Fibroblast of lung (primary cell): ENCODE results near the gene SLC43A1. TPM values are rescaled to one million over a fixed set of nuclear protein-coding genes. Genes with fewer than 3 reads are reported as not detected.

Source experiments
- DNase-seq, 2 donors: peaks; one replicate each; pipeline versions ENCODE4 v3.0.0 to v3.0.0-alpha.2; 2010; ENCODE audit warnings: low read depth in 2 of 2
- H2AFZ ChIP-seq: 2 replicates; pipeline ENCODE4 v1.5.1; 2012; ENCODE audit warnings: low read length, control low read depth, inconsistent platforms
- H3K27ac ChIP-seq: 2 replicates; pipeline ENCODE4 v1.5.1; 2011; ENCODE audit warnings: low read length, control low read depth; ENCODE audit not compliant: insufficient read depth
- H3K27me3 ChIP-seq: 2 replicates; pipeline ENCODE4 v1.5.1; 2011; ENCODE audit warnings: mild to moderate bottlenecking, low read length; ENCODE audit not compliant: control insufficient read depth, insufficient read depth
- H3K36me3 ChIP-seq: 2 replicates; pipeline ENCODE4 v1.5.1; 2011; ENCODE audit warnings: low read length; ENCODE audit not compliant: control insufficient read depth, insufficient read depth
- H3K4me1 ChIP-seq: 2 replicates; pipeline ENCODE4 v1.5.1; 2011; ENCODE audit warnings: low read length; ENCODE audit not compliant: control insufficient read depth, insufficient read depth; ENCODE audit errors: extremely low read depth
- H3K4me2 ChIP-seq: 2 replicates; pipeline ENCODE4 v1.5.1; 2011; ENCODE audit warnings: low read length, control low read depth; ENCODE audit not compliant: insufficient read depth; ENCODE audit errors: extremely low read depth
- H3K4me3 ChIP-seq, 4 experiments: fragments of 200-600 bp in 1 of 4; sonication (generic) in 1 of 4; replicated peaks in 1 of 4; 2 replicates each; pipeline ENCODE4 v1.5.1; 2011 to 2016; ENCODE audit warnings: low read length in 4 of 4, low read depth in 3 of 4, mild to moderate bottlenecking in 3 of 4, control low read depth in 2 of 4, inconsistent platforms in 1 of 4, mixed read lengths in 1 of 4; ENCODE audit not compliant: insufficient read depth in 1 of 4; ENCODE audit errors: control extremely low read depth in 1 of 4
- H3K79me2 ChIP-seq: 2 replicates; pipeline ENCODE4 v1.5.1; 2012; ENCODE audit warnings: mild to moderate bottlenecking, low read length, inconsistent platforms; ENCODE audit not compliant: control insufficient read depth, insufficient read depth
- H3K9ac ChIP-seq: 2 replicates; pipeline ENCODE4 v1.5.1; 2011; ENCODE audit warnings: mild to moderate bottlenecking, low read length, control low read depth; ENCODE audit not compliant: insufficient read depth
- H3K9me3 ChIP-seq: 2 replicates; pipeline ENCODE4 v1.5.1; 2012; ENCODE audit warnings: low read depth, low read length; ENCODE audit not compliant: control insufficient read depth, insufficient read depth
- H4K20me1 ChIP-seq: 2 replicates; pipeline ENCODE4 v1.5.1; 2011; ENCODE audit warnings: low read length; ENCODE audit not compliant: control insufficient read depth, insufficient read depth; ENCODE audit errors: extremely low read depth
- EZH2 ChIP-seq: IDR thresholded peaks from 2 replicates; pipeline ENCODE4 v1.5.1; 2012; ENCODE audit warnings: low read length, control low read depth, mild to moderate bottlenecking; ENCODE audit errors: missing control alignments
- polyA plus RNA-seq, 2 donors: library from polyadenylated mRNA; depleted of rRNA in 1 of 2; stranded (reverse) in 1 of 2; unstranded in 1 of 2; fragments of >200 nt; gene quantifications; 2 replicates each; pipeline ENCODE4 v1.2.1, GENCODE V29; 2011 to 2012; ENCODE audit warnings: missing spikeins in 1 of 2
- total RNA-seq: library from RNA; depleted of rRNA; stranded (reverse); fragments of >200 nt; gene quantifications from 2 replicates; pipeline ENCODE4 v1.2.1, GENCODE V29; 2014
- TF ChIP-seq, protein P1 (sequence below), 2 donors: IDR thresholded peaks in 1 of 2; conservative IDR thresholded peaks in 1 of 2; 1 replicate in 1 of 2; 2 replicates in 1 of 2; pipeline ENCODE4 v1.5.1; 2011 to 2012; ENCODE audit warnings: low read length in 2 of 2, control low read depth in 1 of 2, inconsistent platforms in 1 of 2, low read depth in 1 of 2, mild to moderate bottlenecking in 1 of 2

The SLC43A1 gene
- total and polyA plus RNA-seq, 2 donors (not counting 1 experiment from before 2014, with no cell fraction given), result 13.2 to 19.8 TPM

- H4K20me1 ChIP-seq, result no peaks in the 10 kb centered on the region
- H3K9me3 ChIP-seq, result no peaks in the 10 kb centered on the region
- peaks cover 11% of the 10 kb centered on the region for H3K27me3 ChIP-seq
- no peak for DNase-seq
- no peak overlapping the region for H3K27ac ChIP-seq
- H3K79me2 ChIP-seq, result no peaks in the 10 kb centered on the region
- peak overlapping the region; percentile 9 for H2AFZ ChIP-seq
- H3K9ac ChIP-seq, result peak overlapping the region; percentile 23
- peak; percentile 48 for TF ChIP-seq EZH2
- TF ChIP-seq, protein P1, sequence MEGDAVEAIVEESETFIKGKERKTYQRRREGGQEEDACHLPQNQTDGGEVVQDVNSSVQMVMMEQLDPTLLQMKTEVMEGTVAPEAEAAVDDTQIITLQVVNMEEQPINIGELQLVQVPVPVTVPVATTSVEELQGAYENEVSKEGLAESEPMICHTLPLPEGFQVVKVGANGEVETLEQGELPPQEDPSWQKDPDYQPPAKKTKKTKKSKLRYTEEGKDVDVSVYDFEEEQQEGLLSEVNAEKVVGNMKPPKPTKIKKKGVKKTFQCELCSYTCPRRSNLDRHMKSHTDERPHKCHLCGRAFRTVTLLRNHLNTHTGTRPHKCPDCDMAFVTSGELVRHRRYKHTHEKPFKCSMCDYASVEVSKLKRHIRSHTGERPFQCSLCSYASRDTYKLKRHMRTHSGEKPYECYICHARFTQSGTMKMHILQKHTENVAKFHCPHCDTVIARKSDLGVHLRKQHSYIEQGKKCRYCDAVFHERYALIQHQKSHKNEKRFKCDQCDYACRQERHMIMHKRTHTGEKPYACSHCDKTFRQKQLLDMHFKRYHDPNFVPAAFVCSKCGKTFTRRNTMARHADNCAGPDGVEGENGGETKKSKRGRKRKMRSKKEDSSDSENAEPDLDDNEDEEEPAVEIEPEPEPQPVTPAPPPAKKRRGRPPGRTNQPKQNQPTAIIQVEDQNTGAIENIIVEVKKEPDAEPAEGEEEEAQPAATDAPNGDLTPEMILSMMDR (conservative IDR thresholded peaks at IDR 0.05 in 1 of 2, IDR thresholded peaks at IDR 0.05 in 1 of 2; ENCODE audit: low read depth in 1 of 2, low read length in 2 of 2), result no peak
- peaks cover 4% of the 10 kb centered on the region for H3K4me1 ChIP-seq
- peak overlapping the region in 3 of 4 experiments; percentile 20 to 48 (median 25) for H3K4me3 ChIP-seq
- peak overlapping the region; percentile 78 for H3K4me2 ChIP-seq
- H3K36me3 ChIP-seq, result no peaks in the 10 kb centered on the region
Measured at GRCh38 chr11:57476047-57476756, 39.3 kb downstream of the SLC43A1 start.

GRCh38 chr11:57475671-57476046 is 39.8 kb downstream of the SLC43A1 start:
- H3K79me2 ChIP-seq, result no peaks in the 10 kb centered on the region
- H3K4me3 ChIP-seq, result no peak overlapping the region
- H2AFZ ChIP-seq, result no peak overlapping the region
- TF ChIP-seq, protein P1 (conservative IDR thresholded peaks at IDR 0.05 in 1 of 2, IDR thresholded peaks at IDR 0.05 in 1 of 2; ENCODE audit: low read depth in 1 of 2, low read length in 2 of 2), result no peak
- no peak for TF ChIP-seq EZH2
- H3K9ac ChIP-seq, result no peak overlapping the region
- H4K20me1 ChIP-seq, result no peaks in the 10 kb centered on the region
- peak overlapping the region; percentile 78 for H3K4me2 ChIP-seq
- H3K27me3 ChIP-seq, result peaks cover 11% of the 10 kb centered on the region
- no peak overlapping the region for H3K27ac ChIP-seq
- H3K4me1 ChIP-seq, result peaks cover 4% of the 10 kb centered on the region
- no peaks in the 10 kb centered on the region for H3K9me3 ChIP-seq
- no peaks in the 10 kb centered on the region for H3K36me3 ChIP-seq
- no peak for DNase-seq

- no peaks in the 10 kb centered on the region for H3K79me2 ChIP-seq
- DNase-seq, result no peak
- H4K20me1 ChIP-seq, result no peaks in the 10 kb centered on the region
- TF ChIP-seq, protein P1 (conservative IDR thresholded peaks at IDR 0.05 in 1 of 2, IDR thresholded peaks at IDR 0.05 in 1 of 2; ENCODE audit: low read depth in 1 of 2, low read length in 2 of 2), result no peak
- no peak for TF ChIP-seq EZH2
- no peak overlapping the region for H3K4me3 ChIP-seq
- H3K27ac ChIP-seq, result no peak overlapping the region
- no peak overlapping the region for H3K4me2 ChIP-seq
- no peak overlapping the region for H3K9ac ChIP-seq
- peaks cover 4% of the 10 kb centered on the region for H3K4me1 ChIP-seq
- no peaks in the 10 kb centered on the region for H3K36me3 ChIP-seq
- H3K27me3 ChIP-seq, result peaks cover 11% of the 10 kb centered on the region
- no peak overlapping the region for H2AFZ ChIP-seq
- H3K9me3 ChIP-seq, result no peaks in the 10 kb centered on the region
Measured at GRCh38 chr11:57475191-57475590, 40.3 kb downstream of the SLC43A1 start.
